GM19025 (cell line): Measurements from ENCODE around the gene WDR27.
A peak's percentile ranks its signal among the peaks of the same experiment; 100 is the strongest.

Experiments
- ATAC-seq: cut with Tn5 transposase; IDR thresholded peaks from one replicate; pipeline ENCODE4 v1.9.1; 2021; ENCODE audit warnings: mild to moderate bottlenecking, low read depth, moderate library complexity; ENCODE audit not compliant: unreplicated experiment

WDR27 gene

GRCh38 chr6:169574420-169574819 is 127.4 kb downstream of the WDR27 start:
- ATAC-seq, result no peak

DNA sequence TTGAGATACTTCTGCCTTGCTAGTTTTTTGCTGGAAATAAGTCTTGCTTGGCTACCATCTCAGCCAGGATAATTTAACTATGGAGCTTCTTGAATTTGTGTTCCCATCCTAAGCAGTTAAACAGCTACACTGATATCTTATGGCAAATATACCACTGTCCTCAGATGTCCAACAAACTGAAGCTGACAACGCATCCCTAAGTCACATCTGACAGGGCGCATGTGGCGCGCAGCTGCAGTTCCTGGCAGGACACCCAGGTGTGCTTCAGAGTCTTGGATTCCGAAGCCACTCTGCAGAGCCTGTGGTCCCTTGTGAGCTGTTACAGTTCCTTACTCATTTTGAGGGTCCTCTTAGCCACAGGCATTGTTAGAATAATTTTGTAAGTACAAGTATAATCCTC is 127.9 kb downstream of the WDR27 start:
- ATAC-seq, result no peak

- ATAC-seq, result no peak
These were observed 130.5 kb downstream of the WDR27 start for GRCh38 chr6:169571123-169571962.

GRCh38 chr6:169568314-169569087 is 133.3 kb downstream of the WDR27 start:
- ATAC-seq, result no peak

GRCh38 chr6:169567819-169568218 is 134.0 kb downstream of the WDR27 start:
- no peak for ATAC-seq

- ATAC-seq, result no peak
These were observed 134.7 kb downstream of the WDR27 start for GRCh38 chr6:169566961-169567750.

- no peak for ATAC-seq
These were observed 135.5 kb downstream of the WDR27 start for GRCh38 chr6:169566319-169566718.

DNA sequence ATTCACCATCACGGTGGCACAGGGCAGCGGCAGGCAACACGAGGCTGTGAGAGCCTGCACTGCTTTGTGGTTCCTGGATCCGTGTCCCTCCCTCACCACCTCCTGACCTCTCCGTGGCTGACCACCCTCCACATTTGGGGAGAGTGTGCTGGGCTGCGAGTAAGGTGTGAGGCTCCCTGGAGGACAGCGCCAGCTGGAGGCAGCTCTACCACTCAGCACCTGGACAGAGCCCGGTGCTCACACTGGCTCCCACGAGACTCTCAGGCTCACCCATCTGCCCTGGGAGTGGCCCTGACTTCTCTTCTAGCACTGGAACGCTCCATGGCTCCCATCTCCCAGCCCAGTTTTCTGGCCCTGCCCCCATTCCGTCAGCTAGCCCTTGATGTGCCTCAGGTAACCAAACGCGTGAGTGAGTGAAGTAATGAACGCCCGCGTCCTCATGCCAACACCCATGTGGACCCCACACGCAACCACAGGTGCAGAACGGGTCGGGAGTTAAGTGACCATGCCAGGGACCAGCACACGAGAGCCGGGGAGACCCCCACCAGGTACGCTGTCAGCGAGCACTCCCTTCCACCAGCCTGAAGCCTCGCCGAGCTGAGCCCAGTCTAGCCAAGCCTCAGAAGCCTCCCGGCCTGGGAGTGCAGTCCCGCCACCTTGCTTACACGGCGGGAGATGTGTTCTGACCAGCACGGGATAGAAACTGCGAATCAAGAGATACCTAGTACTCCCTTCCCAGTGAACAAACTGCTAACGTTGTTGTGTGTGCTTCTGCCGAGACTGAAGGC is 137.2 kb downstream of the WDR27 start:
- ATAC-seq, result no peak

- ATAC-seq, result no peak
These were observed 140.2 kb downstream of the WDR27 start for GRCh38 chr6:169561665-169562064.

GRCh38 chr6:169559592-169559991 is 142.2 kb downstream of the WDR27 start:
- ATAC-seq, result no peak

DNA sequence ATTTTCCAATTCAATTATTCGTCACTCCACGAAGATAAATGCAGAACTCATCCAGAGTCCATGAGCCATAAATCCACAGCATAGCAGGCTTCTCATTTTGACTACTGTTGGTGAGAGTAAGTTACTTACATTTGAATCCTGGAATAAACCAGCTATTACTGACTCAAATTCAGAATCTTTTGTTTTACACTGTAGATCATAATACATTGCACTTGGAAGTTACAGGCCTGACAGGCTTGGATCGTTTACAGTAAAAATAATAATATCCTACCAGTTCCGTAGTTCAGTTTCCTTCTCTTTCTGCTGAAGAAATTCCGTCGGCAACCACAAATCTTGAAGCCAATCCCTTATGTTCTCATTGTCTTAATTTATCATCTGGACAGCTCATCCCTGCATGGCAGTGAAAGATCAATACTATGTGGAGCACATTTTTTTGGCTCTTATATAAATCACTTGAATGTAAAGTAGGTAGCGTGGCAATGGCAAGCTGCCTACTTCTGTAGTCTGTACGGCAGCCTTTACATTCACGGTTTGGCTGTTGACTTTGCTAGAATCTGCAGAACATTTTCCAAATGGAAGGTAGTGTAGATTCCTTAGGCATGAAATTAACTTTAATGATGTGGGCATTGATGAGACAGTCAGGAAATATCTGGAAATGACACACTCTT is 142.9 kb downstream of the WDR27 start:
- no peak for ATAC-seq

DNA sequence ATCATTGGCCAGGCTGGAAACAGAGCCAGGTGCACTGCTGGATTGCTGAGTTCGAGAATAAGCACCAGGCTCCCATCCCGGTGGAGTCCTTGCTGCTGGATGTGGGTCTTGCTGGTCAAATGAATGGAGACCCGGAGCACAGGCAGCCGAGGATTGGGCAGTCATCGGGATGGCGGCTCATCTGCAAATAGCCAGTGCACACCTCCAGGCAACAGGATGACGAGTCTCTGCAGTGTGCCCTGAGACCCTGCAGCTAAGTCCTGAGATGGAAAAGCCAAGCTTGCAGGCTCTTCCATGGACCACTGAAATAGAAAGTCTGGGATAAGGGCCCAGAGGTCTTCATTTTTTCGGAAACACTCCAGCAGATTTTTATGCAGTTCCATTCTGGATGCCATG is 143.5 kb downstream of the WDR27 start:
- ATAC-seq, result no peak

- ATAC-seq, result no peak
These were observed 143.9 kb downstream of the WDR27 start for GRCh38 chr6:169557887-169558286.

DNA sequence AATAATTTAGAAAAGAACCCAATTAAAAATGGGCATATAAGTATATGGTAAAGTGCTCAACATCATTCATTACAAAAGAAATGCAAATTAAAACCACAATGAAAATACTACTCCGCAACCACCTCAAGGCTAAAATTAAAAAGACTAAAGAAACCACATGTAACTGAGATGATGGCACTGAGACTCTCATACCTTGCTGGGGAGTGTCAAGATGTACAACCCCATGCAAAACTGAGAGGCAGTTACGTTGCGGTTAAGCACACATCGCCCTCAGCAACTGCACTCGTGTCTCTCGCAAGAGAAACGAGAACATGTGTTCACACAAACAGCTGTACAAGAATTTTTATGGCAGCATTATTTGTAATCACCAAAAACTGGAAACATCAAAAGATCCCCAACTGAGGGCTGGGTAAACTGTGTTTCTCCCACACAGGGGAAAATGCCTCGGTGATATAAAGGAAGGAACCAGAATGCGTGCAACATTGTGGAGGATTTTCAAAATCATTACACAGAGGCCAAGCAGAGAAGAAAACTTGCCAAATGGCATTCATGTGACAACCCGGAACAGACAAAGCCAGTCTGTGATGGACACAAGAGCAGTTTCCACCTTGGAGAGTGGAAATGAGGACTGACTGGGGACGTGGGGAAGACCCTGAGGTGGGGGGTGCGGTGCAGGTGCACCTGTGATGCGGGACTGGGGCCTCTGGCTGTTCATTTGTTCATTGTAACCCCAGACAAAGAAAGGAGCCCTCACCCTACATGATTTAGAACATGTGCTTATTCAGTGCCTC is 144.9 kb downstream of the WDR27 start:
- ATAC-seq, result peak; percentile 100

DNA sequence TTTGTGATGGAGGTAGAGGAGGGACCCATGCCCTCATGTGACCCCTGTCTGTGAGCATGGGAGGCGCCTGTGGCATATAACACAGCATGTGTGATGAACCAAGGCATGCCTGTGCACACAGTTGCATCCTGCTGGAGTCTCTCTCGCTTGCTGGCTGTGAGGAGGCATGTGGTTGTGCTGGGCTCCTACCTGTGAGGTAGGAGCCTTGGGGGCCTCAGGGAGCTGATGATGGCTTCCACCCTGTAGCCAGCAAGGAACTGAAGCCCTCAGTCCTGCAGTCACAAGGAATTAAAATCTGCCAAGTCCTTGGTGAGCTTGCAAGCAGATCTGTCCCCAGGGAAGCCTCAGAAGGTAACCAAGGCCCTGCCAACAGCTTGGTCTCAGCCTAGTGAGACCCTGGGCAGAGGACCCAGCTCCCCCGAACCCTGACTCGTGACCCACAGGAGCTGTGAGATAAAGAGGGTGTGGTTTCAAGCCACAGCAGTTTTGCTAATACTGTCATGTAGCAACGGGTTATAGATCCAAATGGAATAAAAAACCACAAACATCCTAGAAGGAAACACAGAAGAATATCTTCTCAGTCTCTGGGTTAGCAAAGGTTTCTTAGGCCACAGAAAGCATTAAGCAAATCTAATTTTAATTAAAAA is 145.7 kb downstream of the WDR27 start:
- ATAC-seq, result no peak

GRCh38 chr6:169545982-169546381 is 155.8 kb downstream of the WDR27 start:
- ATAC-seq, result no peak

GRCh38 chr6:169543704-169544103 is 158.1 kb downstream of the WDR27 start:
- ATAC-seq, result no peak

DNA sequence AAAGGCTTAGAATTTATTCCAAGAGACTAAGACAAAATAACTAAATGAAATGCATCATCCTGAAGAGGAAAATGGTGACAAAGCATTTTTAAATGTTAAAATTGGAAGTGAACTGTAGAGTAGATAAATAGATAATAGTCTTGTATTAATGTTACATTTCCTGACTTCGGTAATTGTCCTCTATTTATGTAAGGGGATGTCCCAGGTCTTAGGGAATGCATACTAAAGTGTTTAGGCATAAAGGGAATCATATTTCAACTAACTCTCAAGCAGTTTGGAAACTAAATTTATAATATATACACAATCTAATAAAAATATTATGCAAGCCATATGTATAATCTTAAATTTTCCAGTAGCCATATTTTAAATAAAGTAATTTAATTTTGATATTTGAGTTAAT is 159.3 kb downstream of the WDR27 start:
- no peak for ATAC-seq
